Esophagus squamous epithelium (tissue), 5 donors: ENCODE data around the gene MYO1H. TPM values are rescaled to one million over a fixed set of nuclear protein-coding genes. Genes with fewer than 3 reads are reported as not detected.

Experiments used
- DNase-seq: peaks from one replicate; lab custom pipeline; 2025; lab: John Stamatoyannopoulos, UW
- H3K27ac ChIP-seq, 4 donors: fragments of 200-600 bp; sonication (generic); one replicate each; pipeline ENCODE4 v1.5.1; 2016 to 2019; ENCODE audit warnings: mild to moderate bottlenecking in 1 of 4
- H3K27me3 ChIP-seq, 4 donors: fragments of 200-600 bp; sonication (generic); 1 replicate in 3 of 4; 2 replicates in 1 of 4; pipeline versions ENCODE4 v1.5.1 to v1.6.0; 2017 to 2021; ENCODE audit warnings: antibody characterized with exemption in 1 of 4
- H3K36me3 ChIP-seq, 3 donors: fragments of 200-600 bp; sonication (generic); one replicate each; pipeline ENCODE4 v1.5.1; 2016 to 2019
- H3K4me1 ChIP-seq, 3 donors: fragments of 200-600 bp; sonication (generic); one replicate each; pipeline ENCODE4 v1.5.1; 2017 to 2019
- H3K4me3 ChIP-seq, 4 donors: fragments of 200-600 bp; sonication (generic); 1 replicate in 3 of 4; 2 replicates in 1 of 4; pipeline ENCODE4 v1.5.1; 2016 to 2019; ENCODE audit warnings: mild to moderate bottlenecking in 2 of 4, moderate library complexity in 1 of 4
- H3K9me3 ChIP-seq, 3 donors: fragments of 200-600 bp; sonication (generic); one replicate each; pipeline ENCODE4 v1.5.1; 2016 to 2019
- POLR2A ChIP-seq, 4 donors: fragments of 450-650 bp; IDR thresholded peaks; one replicate each; pipeline ENCODE4 v1.6.1; 2017; ENCODE audit warnings: antibody characterized with exemption in 4 of 4, mild to moderate bottlenecking in 4 of 4, moderate library complexity in 3 of 4
- WGBS, 2 donors: methylation state at CpG; one replicate each; pipeline ENCODE4 v1.1.5; 2018; 5-methylcytosine and 5-hydroxymethylcytosine counted together
- intact Hi-C: fragments of 100-400 bp; cut with DNase I; formaldehyde crosslinking; loops from one replicate; pipeline ENCODE4 v1.15.0; 2022
- total RNA-seq, 4 donors: library from RNA; depleted of rRNA; stranded (reverse); fragments of >200 nt; gene quantifications; one replicate each; pipeline ENCODE4 v1.1.0, GENCODE V29; 2016
- TF ChIP-seq, protein P1 (sequence below), 6 experiments: fragments of 450-650 bp in 4 of 6; fragments of 200-600 bp in 2 of 6; sonication (generic) in 2 of 6; IDR thresholded peaks; one replicate each; pipeline ENCODE4 v1.5.1; 2016 to 2019; ENCODE audit warnings: antibody characterized with exemption in 6 of 6, mild to moderate bottlenecking in 4 of 6, moderate library complexity in 4 of 6
- donor health status: DM: yes; HTN: yes; CAD: no.

The MYO1H gene
- total RNA-seq, 4 donors from 2014 or later = 0.48 to 0.83 (median 0.62) TPM; not detected in 1

DNA sequence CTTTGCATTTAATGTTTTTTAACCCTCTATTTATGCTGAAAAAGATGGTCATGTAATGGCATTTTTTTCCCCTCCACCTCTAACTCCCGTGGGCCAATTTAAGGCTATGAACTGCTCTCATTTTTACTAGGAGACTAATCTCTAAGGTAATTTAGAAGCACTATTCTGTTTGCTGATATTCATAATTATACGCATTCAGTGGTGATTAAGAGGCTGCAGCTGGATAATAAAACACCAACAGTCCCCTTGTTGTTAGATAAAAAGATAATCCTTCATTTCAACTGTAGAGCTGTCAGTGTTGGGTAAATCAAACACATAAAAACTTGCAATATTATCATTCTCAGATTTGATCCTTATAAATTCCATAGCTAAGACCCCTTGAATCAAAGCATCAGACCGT, 8.9 kb downstream of the MYO1H start:
- no peak for DNase-seq
- H3K27ac ChIP-seq = no peak overlapping the region
- WGBS, 2 donors = 36 to 53% methylated on average over 3 of the region's 3 CpGs
- H3K36me3 ChIP-seq = no peaks in the 10 kb centered on the region
- no peaks in the 10 kb centered on the region for H3K4me1 ChIP-seq
- intact Hi-C loops = no loop called here
- H3K27me3 ChIP-seq = peaks cover 0 to 26% (median 0%) of the 10 kb centered on the region in 4 donors
- no peaks in the 10 kb centered on the region for H3K9me3 ChIP-seq
- TF ChIP-seq, protein P1, sequence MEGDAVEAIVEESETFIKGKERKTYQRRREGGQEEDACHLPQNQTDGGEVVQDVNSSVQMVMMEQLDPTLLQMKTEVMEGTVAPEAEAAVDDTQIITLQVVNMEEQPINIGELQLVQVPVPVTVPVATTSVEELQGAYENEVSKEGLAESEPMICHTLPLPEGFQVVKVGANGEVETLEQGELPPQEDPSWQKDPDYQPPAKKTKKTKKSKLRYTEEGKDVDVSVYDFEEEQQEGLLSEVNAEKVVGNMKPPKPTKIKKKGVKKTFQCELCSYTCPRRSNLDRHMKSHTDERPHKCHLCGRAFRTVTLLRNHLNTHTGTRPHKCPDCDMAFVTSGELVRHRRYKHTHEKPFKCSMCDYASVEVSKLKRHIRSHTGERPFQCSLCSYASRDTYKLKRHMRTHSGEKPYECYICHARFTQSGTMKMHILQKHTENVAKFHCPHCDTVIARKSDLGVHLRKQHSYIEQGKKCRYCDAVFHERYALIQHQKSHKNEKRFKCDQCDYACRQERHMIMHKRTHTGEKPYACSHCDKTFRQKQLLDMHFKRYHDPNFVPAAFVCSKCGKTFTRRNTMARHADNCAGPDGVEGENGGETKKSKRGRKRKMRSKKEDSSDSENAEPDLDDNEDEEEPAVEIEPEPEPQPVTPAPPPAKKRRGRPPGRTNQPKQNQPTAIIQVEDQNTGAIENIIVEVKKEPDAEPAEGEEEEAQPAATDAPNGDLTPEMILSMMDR (IDR thresholded peaks at IDR 0.05) = no peak
- TF ChIP-seq POLR2A (IDR thresholded peaks at IDR 0.05) = no peak
- H3K4me3 ChIP-seq = no peak overlapping the region

DNA sequence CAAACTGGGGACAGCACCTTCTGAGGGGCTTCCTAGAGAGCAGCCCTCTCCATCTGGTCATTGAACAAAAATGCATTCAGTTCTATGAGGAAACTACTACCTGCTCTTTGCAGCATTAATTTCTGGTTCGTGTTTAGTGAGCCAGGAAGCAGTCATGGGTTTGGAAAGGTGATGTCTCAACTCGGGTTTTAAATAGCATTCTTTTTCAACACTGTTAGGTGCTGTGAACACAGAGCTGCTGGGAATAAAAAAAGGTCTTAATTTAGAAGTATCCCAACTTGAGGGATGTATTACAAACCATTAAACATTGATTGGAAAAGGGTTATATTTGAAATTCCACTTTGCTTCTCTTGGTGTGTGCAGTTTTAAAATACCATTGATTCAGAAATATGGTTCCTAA, 9.3 kb downstream of the MYO1H start:
- WGBS, 2 donors = 21 to 48% methylated on average over 2 of the region's 2 CpGs
- Histone ChIP-seq H3K27me3 (peaks cover 0 to 26% (median 0%) of the 10 kb centered on the region in 4 donors), H3K9me3 (no peaks in the 10 kb centered on the region), H3K4me1 (no peaks in the 10 kb centered on the region), H3K4me3 (no peak overlapping the region), H3K36me3 (no peaks in the 10 kb centered on the region), H3K27ac (no peak overlapping the region)
- intact Hi-C loops = no loop called here
- no peak for DNase-seq
- TF ChIP-seq, protein P1 (IDR thresholded peaks at IDR 0.05) = no peak
- TF ChIP-seq POLR2A (IDR thresholded peaks at IDR 0.05) = no peak

DNA sequence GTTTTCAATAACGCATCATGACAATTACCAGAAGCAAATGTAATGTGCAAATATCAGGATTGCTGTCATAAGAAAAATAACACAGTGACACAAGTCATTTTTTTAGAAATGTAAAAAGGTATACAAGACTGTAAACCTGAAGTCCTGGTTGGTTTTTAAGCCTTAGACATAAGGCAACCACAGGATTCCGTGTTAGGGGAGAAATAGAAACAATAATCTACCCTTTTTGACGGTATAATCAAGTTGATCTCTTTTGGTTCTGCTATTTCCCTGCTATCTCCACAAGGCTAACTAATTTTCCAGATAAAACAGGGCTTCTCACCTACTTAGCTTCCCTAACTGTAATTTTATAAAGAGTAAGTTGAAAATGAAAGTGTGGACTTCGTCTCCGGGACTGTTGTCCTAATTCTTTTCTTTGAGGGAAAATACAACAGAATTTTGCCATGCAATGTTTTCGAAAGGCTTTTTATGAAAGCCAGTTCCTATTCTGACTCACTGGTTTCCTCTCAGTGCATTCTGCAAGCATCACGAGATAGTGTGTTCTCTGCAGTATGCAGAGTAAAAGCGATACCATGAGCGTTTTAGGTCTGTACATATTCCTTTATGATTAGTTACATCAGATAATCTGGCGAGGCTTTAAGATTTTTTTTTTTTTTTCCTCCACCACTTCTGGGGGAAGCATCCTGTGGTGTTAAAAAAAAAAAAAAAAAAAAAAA, 10.6 kb downstream of the MYO1H start:
- Histone ChIP-seq H3K9me3 (no peaks in the 10 kb centered on the region), H3K27ac (no peak overlapping the region), H3K27me3 (peaks cover 0 to 28% (median 0%) of the 10 kb centered on the region in 4 donors), H3K4me3 (peak overlapping the region in 1 of 4 donors; percentile 28), H3K4me1 (no peaks in the 10 kb centered on the region), H3K36me3 (no peaks in the 10 kb centered on the region)
- intact Hi-C loops = no loop called here
- TF ChIP-seq, protein P1 (IDR thresholded peaks at IDR 0.05) = no peak
- TF ChIP-seq POLR2A (IDR thresholded peaks at IDR 0.05) = no peak
- DNase-seq = no peak
- 64 to 81% methylated on average over 10 of the region's 10 CpGs for WGBS, 2 donors

GRCh38 chr12:109359131-109359690, 11.5 kb downstream of the MYO1H start:
- intact Hi-C loops = no loop called here
- DNase-seq = no peak

GRCh38 chr12:109369831-109370230, 22.1 kb downstream of the MYO1H start:
- no peaks in the 10 kb centered on the region for H3K36me3 ChIP-seq
- H3K27me3 ChIP-seq = peaks cover 0 to 12% (median 0%) of the 10 kb centered on the region in 4 donors
- no peaks in the 10 kb centered on the region for H3K4me1 ChIP-seq
- TF ChIP-seq, protein P1 (IDR thresholded peaks at IDR 0.05) = no peak
- TF ChIP-seq POLR2A (IDR thresholded peaks at IDR 0.05) = no peak
- H3K27ac ChIP-seq = no peak overlapping the region
- H3K4me3 ChIP-seq = no peak overlapping the region
- 75 to 87% methylated on average over 5 of the region's 5 CpGs for WGBS, 2 donors
- intact Hi-C loops = no loop called here
- H3K9me3 ChIP-seq = no peaks in the 10 kb centered on the region
- DNase-seq = no peak

More at GRCh38 chr12:109359131-109359690, 11.5 kb downstream of the MYO1H start:
- H3K4me1 ChIP-seq = no peaks in the 10 kb centered on the region
- TF ChIP-seq POLR2A (IDR thresholded peaks at IDR 0.05) = no peak
- TF ChIP-seq, protein P1 (IDR thresholded peaks at IDR 0.05) = no peak
- no peaks in the 10 kb centered on the region for H3K36me3 ChIP-seq
- H3K27ac ChIP-seq = no peak overlapping the region
- 89% methylated on average over 20 of the region's 20 CpGs for WGBS, 2 donors
- H3K9me3 ChIP-seq = no peaks in the 10 kb centered on the region
- peaks cover 0 to 23% (median 0%) of the 10 kb centered on the region in 4 donors for H3K27me3 ChIP-seq
- H3K4me3 ChIP-seq = no peak overlapping the region
